NT2/D1 (cell line): Measurements from ENCODE around the gene ACTL10.
"Not testable (repeated sequence)": the region's sequence is repeated elsewhere in the genome, so short reads cannot be mapped to it uniquely, and the experiment has no call there.

ENCODE experiments used
- DNase-seq: peaks from one replicate; pipeline ENCODE4 v3.0.0-alpha.2; 2011; ENCODE audit warnings: low read depth, low spot score
- H3K27me3 ChIP-seq: 2 replicates; pipeline ENCODE4 v1.6.0; 2011; ENCODE audit warnings: mild to moderate bottlenecking; ENCODE audit not compliant: insufficient read length, insufficient read depth
- H3K36me3 ChIP-seq: 2 replicates; pipeline ENCODE4 v1.6.1; 2011; ENCODE audit warnings: mild to moderate bottlenecking, low read length, mixed read lengths; ENCODE audit not compliant: insufficient read depth, insufficient read length
- H3K4me1 ChIP-seq: 2 replicates; pipeline ENCODE4 v1.5.1; 2011; ENCODE audit not compliant: insufficient read depth, insufficient read length
- H3K4me3 ChIP-seq: 2 replicates; pipeline ENCODE4 v1.5.1; 2011; ENCODE audit warnings: low read depth; ENCODE audit not compliant: insufficient read length
- H3K9ac ChIP-seq: 2 replicates; pipeline ENCODE4 v1.6.0; 2011; ENCODE audit warnings: low read depth; ENCODE audit not compliant: insufficient read length
- H3K9me3 ChIP-seq: 2 replicates; pipeline ENCODE4 v1.5.1; 2011; ENCODE audit warnings: mild to moderate bottlenecking, low read length; ENCODE audit not compliant: insufficient read depth
- SUZ12 ChIP-seq: IDR thresholded peaks from 2 replicates; pipeline ENCODE4 v1.6.1; 2011; ENCODE audit not compliant: insufficient read length, insufficient read depth; ENCODE audit errors: extremely low read depth
- YY1 ChIP-seq: IDR thresholded peaks from 2 replicates; pipeline ENCODE4 v1.6.1; 2011; ENCODE audit not compliant: insufficient read length, insufficient read depth
- ZNF274 ChIP-seq: IDR thresholded peaks from 2 replicates; pipeline ENCODE4 v1.6.1; 2011; ENCODE audit warnings: mild to moderate bottlenecking, low read depth, low read length

ACTL10 gene

DNA sequence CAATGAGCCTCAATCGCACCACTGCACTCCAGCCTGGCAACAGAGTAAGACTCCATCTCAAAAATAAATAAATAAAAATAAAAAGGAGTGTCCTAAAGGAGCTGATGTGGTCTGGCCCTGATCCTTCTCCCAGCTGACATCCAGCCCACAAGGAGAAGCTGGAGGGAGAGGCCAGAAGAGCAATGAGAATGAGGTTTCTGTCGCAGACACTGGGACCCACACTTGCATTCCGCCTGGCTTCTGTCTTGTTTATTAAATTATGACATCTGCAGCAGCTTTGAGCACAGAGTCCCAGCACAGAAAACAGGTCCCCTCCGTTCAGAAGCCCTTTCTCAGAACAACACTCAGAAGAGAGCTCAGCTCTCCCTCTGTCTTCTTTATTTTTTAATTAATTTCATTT, 29.7 kb downstream of the ACTL10 start:
- no peak overlapping the region for H3K4me3 ChIP-seq
- no peak overlapping the region for H3K9ac ChIP-seq
- H3K4me1 ChIP-seq, result peaks cover 10% of the 10 kb centered on the region
- TF ChIP-seq ZNF274 (no peak), YY1 (no peak), SUZ12 (no peak)
- no peak for DNase-seq
- peaks cover 4% of the 10 kb centered on the region for H3K27me3 ChIP-seq
- H3K36me3 ChIP-seq, result no peaks in the 10 kb centered on the region
- H3K9me3 ChIP-seq, result peaks cover 16% of the 10 kb centered on the region; the same call in 1 of the 2 replicates

DNA sequence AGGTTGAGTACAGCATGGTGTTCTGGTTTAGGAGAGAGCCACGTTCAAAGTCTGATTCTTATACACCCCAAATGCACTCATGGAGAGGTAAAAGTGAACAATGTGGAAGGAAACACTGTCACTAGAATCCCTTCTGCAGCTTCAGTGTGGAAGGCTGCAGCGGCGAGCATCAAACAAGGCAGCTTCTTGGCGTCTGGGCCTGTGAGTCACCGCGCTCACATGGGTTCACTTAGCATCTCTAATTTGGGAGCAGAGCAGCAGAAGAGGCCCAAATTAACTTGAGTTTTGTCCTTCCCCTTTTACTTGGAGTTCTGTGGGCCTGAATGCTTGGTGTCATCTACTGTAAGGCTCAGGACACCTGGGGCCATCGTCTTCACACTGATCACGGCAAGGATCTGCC, 30.4 kb downstream of the ACTL10 start:
- Histone ChIP-seq H3K36me3 (no peaks in the 10 kb centered on the region), H3K9ac (no peak overlapping the region), H3K9me3 (peaks cover 21% of the 10 kb centered on the region; the same call in 1 of the 2 replicates), H3K4me3 (no peak overlapping the region), H3K27me3 (peaks cover under 1% of the 10 kb centered on the region), H3K4me1 (peaks cover 10% of the 10 kb centered on the region)
- TF ChIP-seq YY1 (no peak), SUZ12 (no peak), ZNF274 (no peak)
- no peak for DNase-seq

DNA sequence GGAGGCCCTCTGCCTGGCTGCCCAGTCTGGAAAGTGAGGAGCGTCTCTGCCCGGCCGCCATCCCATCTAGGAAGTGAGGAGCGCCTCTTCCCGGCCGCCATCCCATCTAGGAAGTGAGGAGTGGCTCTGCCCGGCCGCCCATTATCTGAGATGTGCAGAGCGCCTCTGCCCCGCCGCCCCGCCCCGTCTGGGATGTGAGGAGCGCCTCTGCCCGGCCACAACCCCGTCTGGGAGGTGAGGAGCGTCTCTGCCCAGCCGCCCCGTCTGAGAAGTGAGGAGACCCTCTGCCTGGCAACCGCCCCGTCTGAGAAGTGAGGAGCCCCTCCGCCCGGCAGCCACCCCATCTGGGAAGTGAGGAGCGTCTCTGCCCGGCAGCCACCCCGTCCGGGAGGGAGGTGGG, 32.2 kb downstream of the ACTL10 start:
- not testable (repeated sequence) for H3K27me3 ChIP-seq, H3K9ac ChIP-seq, H3K36me3 ChIP-seq, H3K4me3 ChIP-seq, DNase-seq, H3K4me1 ChIP-seq
- peaks cover 22% of the 10 kb centered on the region; the same call in 1 of the 2 replicates for H3K9me3 ChIP-seq

DNA sequence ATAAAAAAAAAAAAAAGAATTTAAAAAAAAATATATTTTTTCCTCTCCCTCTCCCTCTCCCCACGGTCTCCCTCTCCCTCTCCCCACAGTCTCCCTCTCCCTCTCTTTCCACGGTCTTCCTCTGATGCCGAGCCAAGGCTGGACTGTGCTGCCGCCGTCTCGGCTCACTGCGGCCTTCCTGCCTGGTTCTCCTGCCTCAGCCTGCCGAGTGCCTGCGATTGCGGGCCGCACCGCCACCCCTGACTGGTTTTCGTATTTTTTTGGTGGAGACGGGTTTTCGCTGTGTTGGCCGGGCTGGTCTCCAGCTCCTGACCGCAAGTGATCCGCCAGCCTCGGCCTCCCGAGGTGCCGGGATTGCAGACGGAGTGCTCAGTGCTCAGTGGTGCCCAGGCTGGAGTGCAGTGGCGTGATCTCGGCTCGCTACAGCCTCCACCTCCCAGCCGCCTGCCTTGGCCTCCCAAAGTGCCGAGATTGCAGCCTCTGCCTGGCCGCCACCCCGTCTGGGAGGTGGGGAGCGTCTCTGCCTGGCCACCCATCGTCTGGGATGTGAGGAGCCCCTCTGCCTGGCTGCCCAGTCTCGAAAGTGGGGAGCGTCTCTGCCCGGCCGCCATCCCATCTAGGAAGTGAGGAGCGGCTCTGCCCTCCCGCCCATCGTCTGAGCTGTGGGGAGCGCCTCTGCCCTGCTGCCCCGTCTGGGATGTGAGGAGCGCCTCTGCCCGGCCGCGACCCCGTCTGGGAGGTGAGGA, 34.1 kb downstream of the ACTL10 start:
- H3K4me3 ChIP-seq, H3K9ac ChIP-seq, DNase-seq, H3K36me3 ChIP-seq, H3K4me1 ChIP-seq, H3K27me3 ChIP-seq: not testable (repeated sequence)
- peaks cover 22% of the 10 kb centered on the region; the same call in 1 of the 2 replicates for H3K9me3 ChIP-seq

DNA sequence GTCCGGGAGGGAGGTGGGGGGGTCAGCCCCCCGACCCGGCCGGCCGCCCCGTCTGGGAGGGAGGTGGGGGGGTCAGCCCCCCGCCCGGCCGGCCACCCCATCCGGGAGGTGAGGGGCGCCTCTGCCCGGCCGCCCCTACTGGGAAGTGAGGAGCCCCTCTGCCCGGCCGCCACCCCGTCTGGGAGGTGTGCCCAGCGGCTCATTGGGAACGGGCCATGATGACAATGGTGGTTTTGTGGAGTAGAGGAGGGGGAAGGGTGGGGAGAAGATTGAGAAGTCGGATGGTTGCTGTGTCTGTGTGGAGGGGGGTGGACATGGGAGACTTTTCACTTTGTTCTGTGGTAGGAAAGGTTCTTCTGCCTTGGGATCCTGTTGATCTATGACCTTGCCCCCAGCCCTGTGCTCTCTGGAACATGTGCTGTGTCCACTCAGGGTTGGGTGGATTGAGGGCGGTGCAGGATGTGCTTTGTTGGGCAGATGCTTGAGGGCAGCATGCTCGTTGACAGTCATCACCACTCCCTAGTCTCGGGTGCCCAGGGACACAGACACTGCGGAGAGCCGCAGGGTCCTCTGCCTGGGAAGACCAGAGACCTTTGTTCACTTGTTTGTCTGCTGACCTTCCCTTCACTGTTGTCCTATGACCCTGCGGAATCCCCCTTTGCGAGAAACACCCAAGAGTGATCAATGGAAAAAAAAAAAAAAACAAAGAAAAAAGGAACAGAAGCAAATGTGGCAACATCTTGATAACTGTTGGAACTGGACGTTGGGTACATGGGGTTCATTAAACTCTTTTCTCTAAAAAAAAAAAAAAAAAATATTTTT, 35.1 kb downstream of the ACTL10 start:
- Histone ChIP-seq H3K4me3 (no peak overlapping the region), H3K4me1 (no peaks in the 10 kb centered on the region), H3K36me3 (no peaks in the 10 kb centered on the region), H3K9ac (no peak overlapping the region), H3K27me3 (no peaks in the 10 kb centered on the region), H3K9me3 (peaks cover 22% of the 10 kb centered on the region; the same call in 1 of the 2 replicates)
- no peak for DNase-seq
- TF ChIP-seq ZNF274 (no peak), SUZ12 (no peak), YY1 (no peak)

DNA sequence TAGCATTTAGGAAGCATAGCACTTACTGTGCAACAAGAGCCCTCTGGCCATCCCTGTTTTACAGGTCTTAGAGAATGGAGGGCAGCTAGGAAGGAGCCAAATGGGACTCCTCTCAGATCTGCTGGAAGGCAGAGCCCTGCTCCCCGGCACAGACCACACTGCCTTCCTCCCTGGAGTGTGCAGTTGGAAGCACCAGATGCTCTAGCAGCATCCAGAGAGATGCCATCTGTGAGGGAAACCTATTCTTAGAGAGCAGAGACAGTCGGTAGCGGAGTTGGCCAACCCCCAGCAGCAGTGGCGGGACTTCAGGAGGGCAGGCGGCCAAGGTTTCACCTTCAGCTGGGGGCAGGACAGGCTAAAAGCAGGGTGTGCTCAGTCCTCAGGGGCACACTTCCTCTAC, 36.1 kb downstream of the ACTL10 start:
- no peak for TF ChIP-seq SUZ12
- no peak for TF ChIP-seq YY1
- no peak for TF ChIP-seq ZNF274
- Histone ChIP-seq H3K4me1 (no peaks in the 10 kb centered on the region), H3K9me3 (peaks cover 18% of the 10 kb centered on the region; the same call in 1 of the 2 replicates), H3K9ac (no peak overlapping the region), H3K4me3 (no peak overlapping the region), H3K27me3 (no peaks in the 10 kb centered on the region), H3K36me3 (no peaks in the 10 kb centered on the region)
- no peak for DNase-seq

DNA sequence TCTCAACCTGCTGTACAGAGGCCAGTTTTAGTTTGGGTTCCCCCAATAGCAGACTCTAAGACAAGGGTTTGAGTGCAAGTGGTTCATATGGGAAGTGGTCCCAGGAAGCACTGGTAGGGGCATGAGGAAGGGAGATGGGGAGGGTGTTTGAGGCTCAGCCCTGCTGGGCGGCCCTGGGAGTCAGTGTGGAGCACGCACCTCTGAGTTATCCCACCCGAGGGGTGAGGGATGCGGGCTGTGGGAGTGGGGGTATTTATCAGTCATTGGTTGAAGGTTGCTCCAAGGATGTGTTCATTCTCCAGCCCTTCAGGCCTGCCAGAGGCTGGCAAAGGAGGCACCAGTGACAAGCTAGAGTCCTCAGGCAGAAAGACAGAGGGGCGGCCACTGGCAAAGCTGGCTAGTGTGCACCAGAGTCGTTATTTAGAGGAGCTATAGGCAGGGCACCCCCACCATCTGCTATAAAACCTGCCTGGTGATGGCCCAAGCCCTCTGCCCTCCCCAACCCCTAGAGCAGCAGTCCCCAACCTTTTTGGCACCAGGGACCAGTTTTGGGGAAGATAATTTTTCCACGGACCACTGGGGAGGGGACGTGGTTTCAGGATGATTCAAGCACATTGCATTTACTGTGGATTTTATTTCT, 36.9 kb downstream of the ACTL10 start:
- Histone ChIP-seq H3K9me3 (peaks cover 11% of the 10 kb centered on the region; the same call in 1 of the 2 replicates), H3K4me1 (no peaks in the 10 kb centered on the region), H3K27me3 (no peaks in the 10 kb centered on the region), H3K4me3 (no peak overlapping the region), H3K36me3 (no peaks in the 10 kb centered on the region), H3K9ac (no peak overlapping the region)
- TF ChIP-seq ZNF274 (no peak), YY1 (no peak), SUZ12 (no peak)
- no peak for DNase-seq
